ENCODE results near the gene TIGIT.
"Not testable (repeated sequence)": the region's sequence is repeated elsewhere in the genome, so short reads cannot be mapped to it uniquely, and the experiment has no call there.

The TIGIT gene

GRCh38 chr3:114274929-114275328 is 18.9 kb upstream of the TIGIT start:
- H3K4me3 ChIP-seq (ENCODE audit: low read depth, low read length): no peak overlapping the region
- peak; percentile 44 for DNase-seq (ENCODE audit: low read depth)
- no peak for TF ChIP-seq CTCF (conservative IDR thresholded peaks at IDR 0.05; ENCODE audit: low read depth, low read length)

- H3K4me3 ChIP-seq (ENCODE audit: low read depth, low read length): not testable (repeated sequence)
Measured at GRCh38 chr3:114276856-114277255, 17.0 kb upstream of the TIGIT start.

GRCh38 chr3:114284644-114285043 is 9.2 kb upstream of the TIGIT start:
- no peak overlapping the region for H3K4me3 ChIP-seq (ENCODE audit: low read depth, low read length)
- TF ChIP-seq CTCF (conservative IDR thresholded peaks at IDR 0.05; ENCODE audit: low read depth, low read length): no peak
- DNase-seq (ENCODE audit: low read depth): no peak

More at GRCh38 chr3:114276856-114277255, 17.0 kb upstream of the TIGIT start:
- not testable (repeated sequence) for DNase-seq (ENCODE audit: low read depth)

- TF ChIP-seq CTCF (conservative IDR thresholded peaks at IDR 0.05; ENCODE audit: low read depth, low read length): no peak
- DNase-seq (ENCODE audit: low read depth): no peak
- H3K4me3 ChIP-seq (ENCODE audit: low read depth, low read length): no peak overlapping the region
Measured at GRCh38 chr3:114285648-114286230, 8.1 kb upstream of the TIGIT start.

GRCh38 chr3:114286266-114286665 is 7.6 kb upstream of the TIGIT start:
- no peak overlapping the region for H3K4me3 ChIP-seq (ENCODE audit: low read depth, low read length)
- TF ChIP-seq CTCF (conservative IDR thresholded peaks at IDR 0.05; ENCODE audit: low read depth, low read length): no peak
- no peak for DNase-seq (ENCODE audit: low read depth)

GRCh38 chr3:114290911-114291901 is 2.6 kb upstream of the TIGIT start:
- peak; percentile 85 for TF ChIP-seq CTCF (conservative IDR thresholded peaks at IDR 0.05; ENCODE audit: low read depth, low read length)
- DNase-seq (ENCODE audit: low read depth): peak; percentile 76
- H3K4me3 ChIP-seq (ENCODE audit: low read depth, low read length): no peak overlapping the region

GRCh38 chr3:114294940-114295480 is 1.2 kb downstream of the TIGIT start:
- TF ChIP-seq CTCF (conservative IDR thresholded peaks at IDR 0.05; ENCODE audit: low read depth, low read length): no peak
- no peak overlapping the region for H3K4me3 ChIP-seq (ENCODE audit: low read depth, low read length)
- DNase-seq (ENCODE audit: low read depth): no peak

Measured in choroid plexus epithelial cell (primary cell).